PC-3 (cell line): ENCODE measurements around the gene DPF3. TPM values are rescaled to one million over a fixed set of nuclear protein-coding genes. Genes with fewer than 3 reads are reported as not detected.
A peak's percentile ranks its signal among the peaks of the same experiment; 100 is the strongest.

ENCODE experiments used
- ATAC-seq: fragments of 200-7000 bp; cut with Tn5 transposase; 2 replicates; pipeline ENCODE4 v1.9.1; 2020; ENCODE audit warnings: mild to moderate bottlenecking, moderate library complexity
- BruUV-seq: library from RNA; stranded (reverse); fragments of 400-500 nt; replicated peaks from 2 replicates; lab custom pipeline; 2021; lab: Mats Ljungman, UMichigan
- CTCF ChIA-PET: fragments of 300-600 bp; sonication (Branson Sonifier 250); formaldehyde crosslinking; loops from one replicate; lab custom pipeline; 2022; ENCODE audit warnings: antibody characterized with exemption; lab: Charles Lee
- POLR2A ChIA-PET: fragments of 300-600 bp; sonication (Branson Sonifier 250); formaldehyde crosslinking; loops from one replicate; lab custom pipeline; 2022; ENCODE audit warnings: antibody characterized with exemption; ENCODE audit not compliant: unreplicated experiment; lab: Charles Lee
- DNase-seq: peaks from one replicate; pipeline ENCODE4 v3.0.0-alpha.2; 2015
- H2AFZ ChIP-seq: fragments of 300-600 bp; sonication (generic); 2 replicates; pipeline ENCODE4 v1.6.0; 2016; ENCODE audit warnings: antibody characterized with exemption, low read length
- H3F3A ChIP-seq: fragments of 300-600 bp; sonication (generic); one replicate; pipeline ENCODE4 v1.6.0; 2017; ENCODE audit warnings: antibody characterized with exemption, low read length, control low read depth, mild to moderate bottlenecking; ENCODE audit not compliant: unreplicated experiment
- H3K27ac ChIP-seq: fragments of 300-600 bp; sonication (generic); 2 replicates; pipeline ENCODE4 v1.5.1; 2016; ENCODE audit warnings: mild to moderate bottlenecking, low read length
- H3K27me3 ChIP-seq: fragments of 300-600 bp; sonication (generic); 2 replicates; pipeline ENCODE4 v1.6.1; 2016; ENCODE audit warnings: low read length, mixed read lengths
- H3K36me3 ChIP-seq: fragments of 300-600 bp; sonication (generic); 2 replicates; pipeline ENCODE4 v1.6.1; 2016; ENCODE audit warnings: low read depth, mixed run types, low read length, mixed read lengths
- H3K4me1 ChIP-seq: fragments of 300-600 bp; sonication (generic); 2 replicates; pipeline ENCODE4 v1.5.1; 2016; ENCODE audit warnings: low read length; ENCODE audit not compliant: insufficient read depth
- H3K4me2 ChIP-seq: fragments of 300-600 bp; sonication (generic); 2 replicates; pipeline ENCODE4 v1.6.0; 2016; ENCODE audit warnings: low read length
- H3K4me3 ChIP-seq: fragments of 300-600 bp; sonication (generic); 2 replicates; pipeline ENCODE4 v1.5.1; 2016; ENCODE audit warnings: mild to moderate bottlenecking, low read length, mixed read lengths
- H3K79me2 ChIP-seq: fragments of 300-600 bp; sonication (generic); 2 replicates; pipeline ENCODE4 v1.6.1; 2017; ENCODE audit warnings: low read length, mixed read lengths
- H3K9ac ChIP-seq: fragments of 300-600 bp; sonication (generic); 2 replicates; pipeline ENCODE4 v1.6.0; 2016; ENCODE audit warnings: mild to moderate bottlenecking, low read length
- H3K9me2 ChIP-seq: fragments of 300-600 bp; sonication (generic); replicated peaks from 2 replicates; pipeline ENCODE4 v1.6.1; 2016; ENCODE audit warnings: mixed run types, low read length, mixed read lengths
- H3K9me3 ChIP-seq: fragments of 300-600 bp; sonication (generic); 2 replicates; pipeline ENCODE4 v1.6.1; 2016; ENCODE audit warnings: low read length, mixed read lengths
- H4K20me1 ChIP-seq: fragments of 300-600 bp; sonication (generic); 2 replicates; pipeline ENCODE4 v1.6.1; 2016; ENCODE audit warnings: low read length, mixed read lengths
- CTCF ChIP-seq: fragments of 300-600 bp; sonication (generic); conservative IDR thresholded peaks from 2 replicates; pipeline ENCODE4 v1.5.1; 2017; ENCODE audit warnings: antibody characterized with exemption, low read depth, mild to moderate bottlenecking, low read length
- EZH2 ChIP-seq: fragments of 300-600 bp; sonication (generic); IDR thresholded peaks from one replicate; pipeline ENCODE4 v1.6.1; 2017; ENCODE audit warnings: antibody characterized with exemption, mild to moderate bottlenecking, low read length; ENCODE audit not compliant: unreplicated experiment
- EZH2phosphoT487 ChIP-seq: fragments of 300-600 bp; sonication (generic); IDR thresholded peaks from 2 replicates; pipeline ENCODE4 v1.6.1; 2018; ENCODE audit warnings: mild to moderate bottlenecking, antibody characterized with exemption, low read length, borderline replicate concordance
- intact Hi-C: fragments of 100-400 bp; cut with micrococcal nuclease; formaldehyde crosslinking; loops from 2 replicates; pipeline ENCODE4 v1.9.0; 2023
- total RNA-seq: library from RNA; depleted of rRNA; stranded (reverse); fragments of >200 nt; gene quantifications from 2 replicates; pipeline ENCODE4 v1.2.3, GENCODE V29; 2014

The DPF3 gene
- total RNA-seq, 1 experiment from 2014 or later = 16.6 TPM

DNA sequence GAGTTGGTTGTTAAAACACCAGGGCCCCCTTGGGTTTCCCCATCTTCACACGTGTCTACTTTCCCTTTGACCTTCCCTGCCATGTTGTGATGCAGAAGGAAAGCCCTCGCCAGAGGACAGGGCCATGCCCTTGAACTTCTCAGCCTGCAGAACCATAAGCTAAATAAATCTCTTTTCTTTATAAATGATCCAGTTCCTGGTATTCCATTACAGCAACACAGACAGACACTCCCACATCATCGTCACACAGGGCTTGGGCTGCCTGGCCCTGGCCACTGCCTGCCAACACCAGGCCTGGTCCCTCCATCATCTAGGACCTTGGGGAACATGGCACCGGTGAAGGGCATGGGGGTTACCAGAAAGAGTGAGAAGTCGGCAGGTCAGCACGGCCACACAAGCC lies 84.8 kb downstream of the DPF3 start:
- Histone ChIP-seq H3K79me2 (peaks cover 4% of the 10 kb centered on the region; the same call in 1 of the 2 replicates), H3K4me2 (no peak overlapping the region), H3K27ac (no peak overlapping the region), H3K9me3 (no peaks in the 10 kb centered on the region), H3F3A (no peaks in the 10 kb centered on the region), H3K4me1 (peaks cover 5% of the 10 kb centered on the region; the same call in 1 of the 2 replicates), H3K9me2 (no peaks in the 10 kb centered on the region), H3K4me3 (no peak overlapping the region), H3K9ac (no peak overlapping the region), H4K20me1 (no peaks in the 10 kb centered on the region), H3K27me3 (no peaks in the 10 kb centered on the region), H2AFZ (no peak overlapping the region), H3K36me3 (no peaks in the 10 kb centered on the region)
- no peak for ATAC-seq
- ChIA-PET POLR2A (no interaction called here), CTCF (no interaction called here)
- intact Hi-C loops = no loop called here
- DNase-seq = no peak
- no peak for TF ChIP-seq EZH2
- no peak for TF ChIP-seq CTCF
- BruUV-seq = no TSS peak

- H3K9me3 ChIP-seq = no peaks in the 10 kb centered on the region
- no peaks in the 10 kb centered on the region for H3F3A ChIP-seq
- BruUV-seq = no TSS peak
- ATAC-seq (no peak), DNase-seq (no peak)
- no peaks in the 10 kb centered on the region for H3K27me3 ChIP-seq
- H3K9me2 ChIP-seq = no peaks in the 10 kb centered on the region
- no peaks in the 10 kb centered on the region for H4K20me1 ChIP-seq
- no peak overlapping the region for H3K4me3 ChIP-seq
- peaks cover 3% of the 10 kb centered on the region; the same call in 1 of the 2 replicates for H3K36me3 ChIP-seq
- no peak overlapping the region for H3K9ac ChIP-seq
- H3K4me2 ChIP-seq = no peak overlapping the region
- intact Hi-C loops = no loop called here
- TF ChIP-seq CTCF (no peak), EZH2 (no peak), EZH2phosphoT487 (no peak)
- no peak overlapping the region for H2AFZ ChIP-seq
- ChIA-PET POLR2A (no interaction called here), CTCF (no interaction called here)
- H3K27ac ChIP-seq = no peak overlapping the region
- peaks cover 5% of the 10 kb centered on the region; the same call in 1 of the 2 replicates for H3K4me1 ChIP-seq
- peaks cover 7% of the 10 kb centered on the region; the same call in 1 of the 2 replicates for H3K79me2 ChIP-seq
Observed at GRCh38 chr14:72808564-72808963, 85.3 kb downstream of the DPF3 start.

DNA sequence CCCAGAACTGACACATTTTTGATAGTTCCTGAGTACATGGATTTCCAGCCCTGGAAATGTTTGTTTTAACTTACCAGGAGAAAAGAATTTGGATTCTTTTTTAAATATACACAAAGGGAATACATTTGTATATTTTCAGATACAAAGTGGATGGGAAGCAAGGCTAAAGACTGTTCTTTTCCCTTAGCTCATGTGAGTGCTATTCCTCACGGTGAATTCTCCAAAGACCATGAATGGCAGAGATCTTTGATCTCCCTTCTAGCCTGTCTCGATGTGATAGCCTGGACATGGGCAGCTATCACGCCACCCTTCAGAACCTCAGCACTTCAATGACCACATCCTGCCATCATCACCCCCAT lies 91.3 kb downstream of the DPF3 start:
- CTCF ChIA-PET = no interaction called here
- peak overlapping the region; percentile 94 for H3K27ac ChIP-seq
- DNase-seq (no peak), ATAC-seq (no peak)
- TF ChIP-seq EZH2phosphoT487 = no peak
- no peak for TF ChIP-seq EZH2
- no peak for TF ChIP-seq CTCF
- H3K4me3 ChIP-seq = no peak overlapping the region
- H3K9me3 ChIP-seq = no peaks in the 10 kb centered on the region
- peaks cover 27% of the 10 kb centered on the region for H3K4me1 ChIP-seq
- peaks cover 22% of the 10 kb centered on the region; the same call in 1 of the 2 replicates for H3K79me2 ChIP-seq
- no peaks in the 10 kb centered on the region for H3K27me3 ChIP-seq
- no peaks in the 10 kb centered on the region for H3K9me2 ChIP-seq
- POLR2A ChIA-PET = no interaction called here
- H2AFZ ChIP-seq = no peak overlapping the region
- intact Hi-C loops = loop anchor here (5.0 kb wide), 1 partner anchor 135 kb away; no protein-coding TSS in a partner anchor
- peak overlapping the region; percentile 67 for H3K4me2 ChIP-seq
- H3F3A ChIP-seq = peaks cover 13% of the 10 kb centered on the region
- BruUV-seq = no TSS peak
- H4K20me1 ChIP-seq = no peaks in the 10 kb centered on the region
- peaks cover 7% of the 10 kb centered on the region; the same call in 1 of the 2 replicates for H3K36me3 ChIP-seq
- H3K9ac ChIP-seq = peak overlapping the region; percentile 59; the same call in 1 of the 2 replicates
